Neural crest cell (in vitro differentiated cells): ENCODE results near the gene POR. TPM values are rescaled to one million over a fixed set of nuclear protein-coding genes. Genes with fewer than 3 reads are reported as not detected.
A peak's percentile ranks its signal among the peaks of the same experiment; 100 is the strongest.
"Not testable (repeated sequence)": the region's sequence is repeated elsewhere in the genome, so short reads cannot be mapped to it uniquely, and the experiment has no call there.

ENCODE experiments used
- DNase-seq: peaks from one replicate; pipeline ENCODE4 v3.0.0; 2021; ENCODE audit warnings: low read depth, mixed read lengths, low spot score
- H3K27ac Mint-ChIP-seq: one replicate; pipeline ENCODE4 v1.8.0; 2021; ENCODE audit warnings: mild to moderate bottlenecking, mixed read lengths; ENCODE audit not compliant: unreplicated experiment
- H3K27me3 Mint-ChIP-seq: 2 replicates; pipeline ENCODE4 v1.8.0; 2021; ENCODE audit warnings: low read depth, mild to moderate bottlenecking, mixed read lengths
- H3K36me3 Mint-ChIP-seq: 2 replicates; pipeline ENCODE4 v1.8.0; 2021; ENCODE audit warnings: low read depth, mild to moderate bottlenecking, mixed read lengths
- H3K4me1 Mint-ChIP-seq: 2 replicates; pipeline ENCODE4 v1.8.0; 2021; ENCODE audit warnings: mixed read lengths
- H3K4me3 Mint-ChIP-seq: one replicate; pipeline ENCODE4 v1.8.0; 2021; ENCODE audit warnings: mild to moderate bottlenecking, mixed read lengths
- H3K9me3 Mint-ChIP-seq: 2 replicates; pipeline ENCODE4 v1.8.0; 2021; ENCODE audit warnings: mixed read lengths
- total RNA-seq: library from RNA; stranded (reverse); gene quantifications from 2 replicates; pipeline ENCODE4 v1.2.1, GENCODE V29; 2021
- TF ChIP-seq, protein P1 (sequence below): fragments of 200-600 bp; sonication (generic); conservative IDR thresholded peaks from 2 replicates; pipeline ENCODE4 v1.5.0; 2021; ENCODE audit warnings: antibody characterized with exemption, mild to moderate bottlenecking

The POR gene
- total RNA-seq, 1 donor from 2014 or later, result 126 TPM

DNA sequence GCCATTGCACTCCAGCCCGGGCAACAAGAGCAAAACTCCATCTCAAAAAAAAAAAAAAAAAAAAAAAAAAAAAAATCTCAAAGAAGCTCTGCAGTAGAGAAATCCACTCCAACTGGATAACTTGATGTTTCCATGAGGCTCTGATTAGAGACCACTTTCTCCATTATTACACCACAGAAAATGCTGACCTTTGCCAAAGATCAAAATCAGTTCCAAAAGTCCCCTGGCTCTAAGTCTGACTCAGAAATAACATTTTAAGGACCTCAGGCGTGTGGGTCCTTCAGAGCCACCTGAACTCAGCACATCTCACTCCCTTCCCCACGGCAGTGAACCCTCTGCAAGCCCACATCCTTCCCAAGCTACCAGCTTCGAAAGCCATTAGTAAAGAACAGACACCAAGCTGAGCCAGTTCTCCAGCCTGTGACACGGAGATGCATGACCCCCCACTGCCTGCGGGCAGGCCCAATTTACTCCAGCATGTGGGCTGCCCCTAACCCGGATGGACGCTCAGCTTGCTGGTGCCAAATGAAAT is 93.3 kb downstream of the POR start:
- no peak overlapping the region for H3K4me3 Mint-ChIP-seq
- DNase-seq, result no peak
- TF ChIP-seq, protein P1, sequence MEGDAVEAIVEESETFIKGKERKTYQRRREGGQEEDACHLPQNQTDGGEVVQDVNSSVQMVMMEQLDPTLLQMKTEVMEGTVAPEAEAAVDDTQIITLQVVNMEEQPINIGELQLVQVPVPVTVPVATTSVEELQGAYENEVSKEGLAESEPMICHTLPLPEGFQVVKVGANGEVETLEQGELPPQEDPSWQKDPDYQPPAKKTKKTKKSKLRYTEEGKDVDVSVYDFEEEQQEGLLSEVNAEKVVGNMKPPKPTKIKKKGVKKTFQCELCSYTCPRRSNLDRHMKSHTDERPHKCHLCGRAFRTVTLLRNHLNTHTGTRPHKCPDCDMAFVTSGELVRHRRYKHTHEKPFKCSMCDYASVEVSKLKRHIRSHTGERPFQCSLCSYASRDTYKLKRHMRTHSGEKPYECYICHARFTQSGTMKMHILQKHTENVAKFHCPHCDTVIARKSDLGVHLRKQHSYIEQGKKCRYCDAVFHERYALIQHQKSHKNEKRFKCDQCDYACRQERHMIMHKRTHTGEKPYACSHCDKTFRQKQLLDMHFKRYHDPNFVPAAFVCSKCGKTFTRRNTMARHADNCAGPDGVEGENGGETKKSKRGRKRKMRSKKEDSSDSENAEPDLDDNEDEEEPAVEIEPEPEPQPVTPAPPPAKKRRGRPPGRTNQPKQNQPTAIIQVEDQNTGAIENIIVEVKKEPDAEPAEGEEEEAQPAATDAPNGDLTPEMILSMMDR, result no peak
- H3K9me3 Mint-ChIP-seq, result no peaks in the 10 kb centered on the region
- H3K36me3 Mint-ChIP-seq, result no peaks in the 10 kb centered on the region
- H3K27ac Mint-ChIP-seq, result peak overlapping the region; percentile 43
- H3K27me3 Mint-ChIP-seq, result no peaks in the 10 kb centered on the region
- no peaks in the 10 kb centered on the region for H3K4me1 Mint-ChIP-seq

GRCh38 chr7:76009672-76010600 is 95.0 kb downstream of the POR start:
- no peak overlapping the region for H3K4me3 Mint-ChIP-seq
- DNase-seq, result no peak
- no peaks in the 10 kb centered on the region for H3K4me1 Mint-ChIP-seq
- TF ChIP-seq, protein P1, result no peak
- H3K9me3 Mint-ChIP-seq, result no peaks in the 10 kb centered on the region
- no peaks in the 10 kb centered on the region for H3K27me3 Mint-ChIP-seq
- peak overlapping the region; percentile 31 for H3K27ac Mint-ChIP-seq
- peaks cover 4% of the 10 kb centered on the region for H3K36me3 Mint-ChIP-seq

DNA sequence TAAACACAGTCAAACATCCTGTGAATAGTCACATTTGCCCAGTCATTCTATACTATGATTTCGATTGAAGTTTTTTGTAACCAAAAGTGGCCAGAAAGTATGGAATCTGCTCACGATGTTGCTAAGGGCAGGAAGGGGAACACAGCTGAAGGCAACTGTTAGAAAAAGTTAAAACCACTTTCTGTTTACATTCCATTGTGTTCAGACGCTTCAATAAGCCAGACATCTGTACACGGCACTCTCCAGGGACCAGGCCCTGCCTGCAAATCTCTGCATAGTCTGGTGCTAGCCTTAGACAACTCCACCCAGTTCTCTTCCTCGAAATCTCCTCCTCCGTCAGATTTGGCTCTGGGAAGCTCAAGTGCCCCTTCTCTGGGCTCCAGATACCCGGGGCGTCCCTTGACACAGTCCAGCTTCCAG is 96.5 kb downstream of the POR start:
- Mint-ChIP-seq H3K27me3 (no peaks in the 10 kb centered on the region), H3K9me3 (no peaks in the 10 kb centered on the region), H3K36me3 (peaks cover 5% of the 10 kb centered on the region), H3K4me3 (no peak overlapping the region), H3K4me1 (no peaks in the 10 kb centered on the region), H3K27ac (peak overlapping the region; percentile 96)
- DNase-seq, result no peak
- TF ChIP-seq, protein P1, result no peak

DNA sequence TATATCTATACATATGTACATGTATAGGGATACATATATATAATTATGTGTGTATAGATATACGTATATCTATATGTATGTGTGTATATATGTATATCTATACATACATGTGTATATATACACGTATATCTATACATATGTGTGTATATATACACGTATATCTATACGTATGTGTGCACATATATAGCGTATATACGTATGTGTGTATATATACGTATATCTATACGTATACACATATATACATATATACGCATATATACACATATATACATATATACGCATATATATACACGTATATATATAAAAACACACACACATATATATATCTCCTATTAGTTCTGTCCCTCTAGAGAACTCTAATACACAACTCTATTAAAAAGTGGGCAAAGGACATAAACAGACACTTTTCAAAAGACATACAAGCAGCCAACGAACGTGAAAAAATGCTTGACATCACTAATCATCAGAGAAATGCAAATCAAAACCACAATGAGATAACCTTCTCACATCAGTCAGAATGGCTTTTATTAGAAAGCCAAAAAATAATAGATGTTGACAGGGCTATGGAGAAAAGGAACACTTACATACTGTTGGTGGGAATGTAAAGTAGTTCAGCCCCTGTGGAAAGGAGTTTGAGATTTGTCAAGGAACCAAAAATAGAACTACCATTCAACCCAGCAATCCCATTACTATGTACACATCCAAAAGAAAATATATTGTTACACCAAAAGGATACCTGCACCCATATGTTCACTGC is 101.4 kb downstream of the POR start:
- peaks cover 3% of the 10 kb centered on the region for H3K4me1 Mint-ChIP-seq
- H3K9me3 Mint-ChIP-seq, result no peaks in the 10 kb centered on the region
- H3K27me3 Mint-ChIP-seq, result no peaks in the 10 kb centered on the region
- DNase-seq, result no peak
- TF ChIP-seq, protein P1, result no peak
- peaks cover 20% of the 10 kb centered on the region for H3K36me3 Mint-ChIP-seq
- H3K27ac Mint-ChIP-seq, result no peak overlapping the region
- H3K4me3 Mint-ChIP-seq, result no peak overlapping the region

GRCh38 chr7:76018520-76018919 is 103.6 kb downstream of the POR start:
- H3K27me3 Mint-ChIP-seq, H3K4me3 Mint-ChIP-seq, DNase-seq, H3K27ac Mint-ChIP-seq, H3K4me1 Mint-ChIP-seq, H3K9me3 Mint-ChIP-seq: not testable (repeated sequence)
- H3K36me3 Mint-ChIP-seq, result peaks cover 24% of the 10 kb centered on the region
